Sigmoid colon (tissue), 4 donors: ENCODE measurements around the gene CHRNA9.

Source experiments
- CTCF ChIP-seq, 4 experiments: fragments of 450-650 bp in 3 of 4; fragments of 200-600 bp in 1 of 4; IDR thresholded peaks; one replicate each; pipeline ENCODE4 v1.5.1; 2016 to 2019; ENCODE audit warnings: antibody characterized with exemption in 4 of 4, mild to moderate bottlenecking in 3 of 4, moderate library complexity in 2 of 4
- EP300 ChIP-seq, 4 donors: sonication (generic); formaldehyde crosslinking; IDR thresholded peaks; one replicate each; pipeline ENCODE4 v1.6.1; 2017; ENCODE audit warnings: antibody characterized with exemption in 4 of 4
- POLR2A ChIP-seq, 2 donors: fragments of 450-650 bp; IDR thresholded peaks; one replicate each; pipeline ENCODE4 v1.6.1; 2016; ENCODE audit warnings: antibody characterized with exemption in 2 of 2, mild to moderate bottlenecking in 2 of 2, moderate library complexity in 2 of 2
- POLR2AphosphoS5 ChIP-seq, 4 donors: sonication (generic); formaldehyde crosslinking; IDR thresholded peaks; one replicate each; pipeline ENCODE4 v1.6.1; 2017; ENCODE audit warnings: antibody characterized with exemption in 4 of 4

- no peak for TF ChIP-seq CTCF (IDR thresholded peaks at IDR 0.05)
- TF ChIP-seq EP300 (IDR thresholded peaks at IDR 0.05), result no peak
- no peak for TF ChIP-seq POLR2A (IDR thresholded peaks at IDR 0.05)
- no peak for TF ChIP-seq POLR2AphosphoS5 (IDR thresholded peaks at IDR 0.05)
Measured at GRCh38 chr4:40354158-40354557, 19.0 kb downstream of the CHRNA9 start.
